Lung (tissue), 12 donors: ENCODE measurements around the gene CCDC17. TPM values are rescaled to one million over a fixed set of nuclear protein-coding genes. Genes with fewer than 3 reads are reported as not detected.

ENCODE experiments used
- ATAC-seq: fragments of 200-7000 bp; cut with Tn5 transposase; one replicate; pipeline ENCODE4 v1.9.1; 2020; ENCODE audit warnings: moderate number of reproducible peaks; ENCODE audit not compliant: insufficient read depth, low FRiP score
- DNase-seq, 3 donors: peaks; one replicate each; pipeline ENCODE4 v3.0.0-alpha.2; 2013 to 2017
- H3K27ac ChIP-seq, 2 donors: one replicate each; pipeline ENCODE4 v1.5.1; 2013; ENCODE audit warnings: mild to moderate bottlenecking in 2 of 2, moderate library complexity in 2 of 2, control low read depth in 1 of 2, inconsistent platforms in 1 of 2, low read depth in 1 of 2, low read length in 1 of 2
- H3K27me3 ChIP-seq, 3 donors: one replicate each; pipeline ENCODE4 v1.5.1; 2013; ENCODE audit warnings: low read length in 2 of 3; ENCODE audit not compliant: control insufficient read depth in 3 of 3, insufficient read depth in 3 of 3
- H3K36me3 ChIP-seq, 4 donors: one replicate each; pipeline ENCODE4 v1.5.1; 2013; ENCODE audit warnings: low read length in 4 of 4, mild to moderate bottlenecking in 1 of 4, moderate library complexity in 1 of 4; ENCODE audit not compliant: control insufficient read depth in 4 of 4, insufficient read depth in 4 of 4
- H3K4me1 ChIP-seq, 5 donors: one replicate each; pipeline ENCODE4 v1.5.1; 2013; ENCODE audit warnings: low read length in 5 of 5, mild to moderate bottlenecking in 2 of 5, moderate library complexity in 1 of 5; ENCODE audit not compliant: control insufficient read depth in 5 of 5, insufficient read depth in 5 of 5
- H3K4me3 ChIP-seq: one replicate; pipeline ENCODE4 v1.5.1; 2013; ENCODE audit warnings: mild to moderate bottlenecking, control low read depth, moderate library complexity
- H3K9ac ChIP-seq, 2 donors: one replicate each; pipeline ENCODE4 v1.5.1; 2013; ENCODE audit warnings: low read length in 2 of 2, control low read depth in 1 of 2; ENCODE audit not compliant: insufficient read depth in 1 of 2
- H3K9me3 ChIP-seq, 4 donors: one replicate each; pipeline ENCODE4 v1.5.1; 2013; ENCODE audit warnings: low read length in 3 of 4, mild to moderate bottlenecking in 1 of 4, moderate library complexity in 1 of 4; ENCODE audit not compliant: control insufficient read depth in 4 of 4, insufficient read depth in 3 of 4
- WGBS, 2 donors: extraction: QIAGEN DNeasy Blood & Tissue Kit; methylation state at CpG; one replicate each; pipeline ENCODE4 v1.1.7; 2013; 5-methylcytosine and 5-hydroxymethylcytosine counted together
- polyA plus RNA-seq, 2 donors: library from polyadenylated mRNA; stranded (reverse); fragments of 200-250 nt; gene quantifications; one replicate each; pipeline ENCODE4 v1.2.1, GENCODE V29; 2013
- total RNA-seq, 2 donors: library from RNA; depleted of rRNA in 1 of 2; stranded (reverse); fragments of >200 nt in 1 of 2; gene quantifications; one replicate each; pipeline ENCODE4 v1.2.1, GENCODE V29; 2014 to 2021
- TF ChIP-seq, protein P1 (sequence below): IDR thresholded peaks from 2 replicates; pipeline ENCODE4 v1.5.1; 2012; ENCODE audit warnings: mild to moderate bottlenecking; ENCODE audit errors: control extremely low read depth, extremely low read depth
- donor health status: control.
- donor health status: control.
- donor health status: Bipolar disorder and iron deficiency.
- donor health status: healthy.
- donor health status: DM: yes; HTN: yes; CAD: no.

Gene CCDC17
- total and polyA plus RNA-seq, 4 donors = 10.1 to 53.7 (median 22.7) TPM

DNA sequence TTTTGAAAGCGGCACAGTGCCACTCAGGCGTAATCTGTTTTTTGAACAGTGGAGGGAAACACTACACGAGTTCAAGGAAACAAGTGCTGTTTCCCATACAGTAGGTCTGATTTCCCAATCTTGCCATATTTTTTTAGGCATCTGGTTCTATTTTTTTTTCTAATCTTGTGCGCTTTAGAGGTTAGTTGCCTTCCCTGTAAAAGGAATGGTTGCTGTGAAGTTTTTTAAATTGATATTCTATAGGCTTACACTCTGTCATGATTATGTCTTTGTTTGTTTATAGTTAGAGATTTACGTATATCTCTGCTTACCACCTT, 38.8 kb downstream of the CCDC17 start:
- TF ChIP-seq, protein P1, sequence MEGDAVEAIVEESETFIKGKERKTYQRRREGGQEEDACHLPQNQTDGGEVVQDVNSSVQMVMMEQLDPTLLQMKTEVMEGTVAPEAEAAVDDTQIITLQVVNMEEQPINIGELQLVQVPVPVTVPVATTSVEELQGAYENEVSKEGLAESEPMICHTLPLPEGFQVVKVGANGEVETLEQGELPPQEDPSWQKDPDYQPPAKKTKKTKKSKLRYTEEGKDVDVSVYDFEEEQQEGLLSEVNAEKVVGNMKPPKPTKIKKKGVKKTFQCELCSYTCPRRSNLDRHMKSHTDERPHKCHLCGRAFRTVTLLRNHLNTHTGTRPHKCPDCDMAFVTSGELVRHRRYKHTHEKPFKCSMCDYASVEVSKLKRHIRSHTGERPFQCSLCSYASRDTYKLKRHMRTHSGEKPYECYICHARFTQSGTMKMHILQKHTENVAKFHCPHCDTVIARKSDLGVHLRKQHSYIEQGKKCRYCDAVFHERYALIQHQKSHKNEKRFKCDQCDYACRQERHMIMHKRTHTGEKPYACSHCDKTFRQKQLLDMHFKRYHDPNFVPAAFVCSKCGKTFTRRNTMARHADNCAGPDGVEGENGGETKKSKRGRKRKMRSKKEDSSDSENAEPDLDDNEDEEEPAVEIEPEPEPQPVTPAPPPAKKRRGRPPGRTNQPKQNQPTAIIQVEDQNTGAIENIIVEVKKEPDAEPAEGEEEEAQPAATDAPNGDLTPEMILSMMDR = no peak
- H3K4me1 ChIP-seq = peaks cover 8 to 18% (median 11%) of the 10 kb centered on the region in 5 donors

DNA sequence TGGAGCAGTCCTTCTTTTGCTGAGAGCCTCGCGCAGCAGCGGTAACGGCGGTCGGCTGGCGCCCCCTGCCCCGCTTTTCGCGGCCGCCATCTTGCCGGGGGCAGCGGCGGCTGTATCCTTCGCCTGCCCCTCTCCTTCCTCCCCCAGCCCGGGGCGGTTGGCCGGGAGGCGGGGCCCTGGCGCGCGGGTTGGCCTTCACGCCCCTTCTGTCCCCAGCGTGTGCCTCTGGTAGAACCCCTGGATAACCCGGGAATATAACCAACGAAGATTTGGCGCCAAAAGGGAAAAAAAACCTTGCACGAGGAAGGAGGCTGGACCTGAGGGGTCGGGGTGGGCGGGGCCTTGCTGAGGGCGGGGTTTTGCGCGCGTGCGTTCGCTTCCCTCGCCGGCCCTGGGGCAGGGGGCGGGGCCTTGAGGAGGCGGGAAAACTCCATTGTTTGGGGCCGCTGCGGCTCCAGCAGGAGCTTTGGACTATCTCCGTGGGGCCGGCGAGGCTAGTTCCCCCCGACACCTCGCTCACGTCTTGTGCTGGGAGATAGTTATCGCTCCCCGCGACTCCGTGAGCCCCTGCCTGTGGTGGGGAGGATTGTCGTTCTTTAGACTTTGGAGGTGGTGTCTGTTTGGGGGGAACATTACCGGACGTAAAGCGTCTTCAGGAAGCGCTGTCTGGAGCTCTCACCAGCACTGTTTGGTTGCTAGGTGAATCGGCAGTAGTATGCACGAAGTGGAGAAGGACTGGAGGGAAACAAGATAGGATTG, 39.3 kb downstream of the CCDC17 start:
- H3K4me1 ChIP-seq = peaks cover 8 to 18% (median 11%) of the 10 kb centered on the region in 5 donors
- peak; percentile 74 for ATAC-seq
- H3K9ac ChIP-seq = peak overlapping the region; percentile 85 to 90
- no peaks in the 10 kb centered on the region for H3K27me3 ChIP-seq
- H3K4me3 ChIP-seq = peak overlapping the region; percentile 87
- TF ChIP-seq, protein P1 = no peak
- no peaks in the 10 kb centered on the region for H3K9me3 ChIP-seq
- peak overlapping the region; percentile 89 to 97 for H3K27ac ChIP-seq
- 0 to 1% methylated on average over 57 to 59 of the region's 59 CpGs for WGBS, 2 donors
- peaks cover 0 to 4% (median 0%) of the 10 kb centered on the region in 4 donors for H3K36me3 ChIP-seq
- peak; percentile 95 to 96 (median 96) for DNase-seq

More for the DNA sequence above, 38.8 kb downstream of the CCDC17 start:
- DNase-seq = no peak
- Histone ChIP-seq H3K27ac (peak overlapping the region in 1 of 2 donors; percentile 84), H3K4me3 (peak overlapping the region; percentile 81), H3K9me3 (no peaks in the 10 kb centered on the region), H3K27me3 (no peaks in the 10 kb centered on the region), H3K36me3 (peaks cover 0 to 4% (median 0%) of the 10 kb centered on the region in 4 donors), H3K9ac (peak overlapping the region; percentile 44 to 69)
- 2 to 3% methylated on average over 5 of the region's 5 CpGs for WGBS, 2 donors
- ATAC-seq = no peak

GRCh38 chr1:45583666-45584350, 40.0 kb downstream of the CCDC17 start, which contains the start of gene NASP:
Gene NASP, plus strand, starts transcription at chr1:45584041. Its CDS starts 106 bp downstream, at chr1:45584147.
- H3K27ac ChIP-seq = peak within 1 kb of the TSS; percentile 89 to 97
- H3K9me3 ChIP-seq = no peaks in the 10 kb centered on the region
- DNase-seq (peak; percentile 92 to 96 (median 94)), ATAC-seq (peak; percentile 87)
- H3K4me1 ChIP-seq = peaks cover 8 to 18% (median 11%) of the 10 kb centered on the region in 5 donors
- H3K36me3 ChIP-seq = peaks cover 0 to 4% (median 0%) of the 10 kb centered on the region in 4 donors
- peak within 1 kb of the TSS; percentile 85 to 90 for H3K9ac ChIP-seq
- 0 to 1% methylated on average over 37 to 41 of the region's 41 CpGs for WGBS, 2 donors
- no peaks in the 10 kb centered on the region for H3K27me3 ChIP-seq
- peak within 1 kb of the TSS; percentile 87 for H3K4me3 ChIP-seq
- TF ChIP-seq, protein P1 = no peak
